ENCODE data around the gene SOX8. TPM values are rescaled to one million over a fixed set of nuclear protein-coding genes. Genes with fewer than 3 reads are reported as not detected.

SOX8 gene
- total RNA-seq, 1 donor from 2014 or later, result 0.98 TPM

- DNase-seq (ENCODE audit: low read depth) (no peak), FAIRE-seq (no peak)
- peaks cover 40% of the 10 kb centered on the region for H3K27me3 Mint-ChIP-seq (ENCODE audit: low read depth, unreplicated experiment)
- H3K27me3 ChIP-seq (ENCODE audit: insufficient read depth, low read length), result peaks cover 25% of the 10 kb centered on the region
- H3K36me3 ChIP-seq (ENCODE audit: insufficient read depth, low read length), result no peaks in the 10 kb centered on the region
- H3K9ac ChIP-seq (ENCODE audit: low read length), result no peak overlapping the region
- no peak overlapping the region for H3K27ac Mint-ChIP-seq (ENCODE audit: unreplicated experiment)
- no peaks in the 10 kb centered on the region for H3K36me3 Mint-ChIP-seq (ENCODE audit: low read depth, unreplicated experiment)
- no peaks in the 10 kb centered on the region for H3K4me1 ChIP-seq (ENCODE audit: insufficient read depth, low read length)
- H3K9me3 ChIP-seq (ENCODE audit: insufficient read depth, low read depth, low read length), result no peaks in the 10 kb centered on the region
- no peak for TF ChIP-seq EZH2 (IDR thresholded peaks at IDR 0.05; ENCODE audit: insufficient read depth, low read length)
- no peak for TF ChIP-seq CTCF (IDR thresholded peaks at IDR 0.05; ENCODE audit: insufficient read depth, low read depth, low read length)
- no peak overlapping the region for H3K4me3 Mint-ChIP-seq (ENCODE audit: unreplicated experiment)
- no peak overlapping the region for H3K4me3 ChIP-seq (ENCODE audit: insufficient read depth, low read depth, low read length)
- H3K9me3 Mint-ChIP-seq (ENCODE audit: unreplicated experiment), result no peaks in the 10 kb centered on the region
- H4K20me1 ChIP-seq (ENCODE audit: insufficient read depth, low read length), result no peaks in the 10 kb centered on the region
- no peak overlapping the region for H3K27ac ChIP-seq (ENCODE audit: low read depth, low read length)
- H2AFZ ChIP-seq (ENCODE audit: low read depth, low read length), result no peak overlapping the region
- H3K79me2 ChIP-seq (ENCODE audit: insufficient read depth, low read length), result no peaks in the 10 kb centered on the region
- no peak overlapping the region for H3K4me2 ChIP-seq (ENCODE audit: low read length)
- H3K4me1 Mint-ChIP-seq (ENCODE audit: low read depth, unreplicated experiment), result peaks cover 3% of the 10 kb centered on the region
Measured at GRCh38 chr16:1012135-1012534, 30.6 kb downstream of the SOX8 start.

- Histone ChIP-seq H3K27me3 (ENCODE audit: insufficient read depth, low read length) (peaks cover 30% of the 10 kb centered on the region), H3K4me1 (ENCODE audit: insufficient read depth, low read length) (no peaks in the 10 kb centered on the region), H3K9me3 (ENCODE audit: insufficient read depth, low read depth, low read length) (no peaks in the 10 kb centered on the region), H3K4me2 (ENCODE audit: low read length) (no peak overlapping the region), H3K27ac (ENCODE audit: low read depth, low read length) (no peak overlapping the region), H2AFZ (ENCODE audit: low read depth, low read length) (no peak overlapping the region), H3K79me2 (ENCODE audit: insufficient read depth, low read length) (no peaks in the 10 kb centered on the region), H4K20me1 (ENCODE audit: insufficient read depth, low read length) (no peaks in the 10 kb centered on the region), H3K36me3 (ENCODE audit: insufficient read depth, low read length) (no peaks in the 10 kb centered on the region), H3K9ac (ENCODE audit: low read length) (no peak overlapping the region), H3K4me3 (ENCODE audit: insufficient read depth, low read depth, low read length) (no peak overlapping the region)
- Mint-ChIP-seq H3K4me1 (ENCODE audit: low read depth, unreplicated experiment) (peaks cover 3% of the 10 kb centered on the region), H3K27ac (ENCODE audit: unreplicated experiment) (no peak overlapping the region), H3K27me3 (ENCODE audit: low read depth, unreplicated experiment) (peaks cover 44% of the 10 kb centered on the region), H3K9me3 (ENCODE audit: unreplicated experiment) (no peaks in the 10 kb centered on the region), H3K36me3 (ENCODE audit: low read depth, unreplicated experiment) (no peaks in the 10 kb centered on the region), H3K4me3 (ENCODE audit: unreplicated experiment) (no peak overlapping the region)
- FAIRE-seq, result no peak
- DNase-seq (ENCODE audit: low read depth), result no peak
- no peak for TF ChIP-seq EZH2 (IDR thresholded peaks at IDR 0.05; ENCODE audit: insufficient read depth, low read length)
- TF ChIP-seq CTCF (IDR thresholded peaks at IDR 0.05; ENCODE audit: insufficient read depth, low read depth, low read length), result no peak
Measured at GRCh38 chr16:1012722-1013592, 31.4 kb downstream of the SOX8 start.

GRCh38 chr16:1013593-1013900 lies 32.0 kb downstream of the SOX8 start:
- no peaks in the 10 kb centered on the region for H3K4me1 ChIP-seq (ENCODE audit: insufficient read depth, low read length)
- H3K9ac ChIP-seq (ENCODE audit: low read length), result no peak overlapping the region
- no peaks in the 10 kb centered on the region for H3K9me3 Mint-ChIP-seq (ENCODE audit: unreplicated experiment)
- no peaks in the 10 kb centered on the region for H3K36me3 ChIP-seq (ENCODE audit: insufficient read depth, low read length)
- no peak overlapping the region for H3K27ac Mint-ChIP-seq (ENCODE audit: unreplicated experiment)
- no peak overlapping the region for H3K4me3 Mint-ChIP-seq (ENCODE audit: unreplicated experiment)
- no peak for TF ChIP-seq CTCF (IDR thresholded peaks at IDR 0.05; ENCODE audit: insufficient read depth, low read depth, low read length)
- no peak for TF ChIP-seq EZH2 (IDR thresholded peaks at IDR 0.05; ENCODE audit: insufficient read depth, low read length)
- peaks cover 43% of the 10 kb centered on the region for H3K27me3 Mint-ChIP-seq (ENCODE audit: low read depth, unreplicated experiment)
- H3K79me2 ChIP-seq (ENCODE audit: insufficient read depth, low read length), result no peaks in the 10 kb centered on the region
- no peaks in the 10 kb centered on the region for H3K36me3 Mint-ChIP-seq (ENCODE audit: low read depth, unreplicated experiment)
- H2AFZ ChIP-seq (ENCODE audit: low read depth, low read length), result no peak overlapping the region
- H3K9me3 ChIP-seq (ENCODE audit: insufficient read depth, low read depth, low read length), result no peaks in the 10 kb centered on the region
- DNase-seq (ENCODE audit: low read depth) (no peak), FAIRE-seq (no peak)
- H3K4me2 ChIP-seq (ENCODE audit: low read length), result no peak overlapping the region
- H3K27me3 ChIP-seq (ENCODE audit: insufficient read depth, low read length), result peaks cover 35% of the 10 kb centered on the region
- no peak overlapping the region for H3K4me3 ChIP-seq (ENCODE audit: insufficient read depth, low read depth, low read length)
- H3K4me1 Mint-ChIP-seq (ENCODE audit: low read depth, unreplicated experiment), result peaks cover 3% of the 10 kb centered on the region
- no peaks in the 10 kb centered on the region for H4K20me1 ChIP-seq (ENCODE audit: insufficient read depth, low read length)
- no peak overlapping the region for H3K27ac ChIP-seq (ENCODE audit: low read depth, low read length)
